ENCODE data around the gene ELMOD1. TPM values are rescaled to one million over a fixed set of nuclear protein-coding genes. Genes with fewer than 3 reads are reported as not detected.

The ELMOD1 gene
- total RNA-seq: 1 to 10 TPM in 2 of 6 donors, under 1 TPM in 2, not detected in 2; 0.15 to 2.3 (median 0.81) TPM

DNA sequence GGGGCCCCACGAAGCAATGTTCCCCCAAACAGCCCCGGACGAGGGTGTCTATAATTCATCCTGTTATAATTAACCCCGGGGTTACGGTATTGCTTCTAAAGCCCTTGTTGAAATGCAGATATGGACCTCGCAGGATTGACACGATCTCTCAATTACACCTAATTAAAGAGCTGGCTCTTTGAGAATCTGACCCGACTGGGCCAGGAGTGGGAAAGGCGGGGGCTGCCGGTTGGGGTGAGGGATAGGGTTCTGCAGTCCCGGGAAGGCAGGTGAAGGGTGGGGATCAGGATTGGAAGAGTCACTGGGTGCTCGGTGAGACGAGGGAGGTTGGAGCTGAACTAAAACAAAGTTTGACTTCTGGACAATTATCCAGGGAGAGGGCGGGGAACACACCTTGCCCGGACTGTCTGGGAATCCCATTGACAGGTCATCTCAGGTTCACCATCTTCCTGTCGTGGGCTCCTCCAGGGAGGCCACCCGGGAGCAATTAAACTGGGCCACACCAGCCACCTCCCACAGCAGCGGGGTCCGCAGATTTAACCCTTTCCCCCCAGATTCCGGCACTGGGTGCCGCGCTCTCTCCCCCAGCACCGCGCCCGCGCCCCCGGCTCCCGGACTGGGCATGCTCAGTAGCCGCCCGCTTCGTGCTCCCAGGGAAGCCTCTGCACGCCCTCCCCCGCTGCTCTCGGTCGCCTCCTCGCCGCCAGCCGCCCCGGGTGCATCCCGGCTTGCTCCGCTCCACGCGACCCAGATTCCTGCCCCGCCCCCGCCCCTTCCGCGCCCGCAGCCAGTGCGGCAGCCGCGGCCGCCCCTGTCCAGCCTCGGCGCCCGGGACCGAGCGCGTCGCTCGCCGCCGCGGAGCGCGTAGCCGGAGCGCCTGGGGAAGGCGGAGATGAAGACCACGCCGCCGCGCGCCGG lies at the start of gene ELMOD1:
Gene ELMOD1 (plus strand): TSS at position 688 of the 918 bp plus-strand sequence. CDS start 27,043 bp downstream, outside the sequence.
- Histone ChIP-seq H3K4me3 (peak within 1 kb of the TSS in 3 of 4 donors; percentile 53 to 64 (median 60)), H3K27me3 (peaks cover 0 to 25% (median 16%) of the 10 kb centered on the region in 4 donors), H3K27ac (no peak within 1 kb of the TSS), H3K4me1 (peaks cover 15 to 26% (median 21%) of the 10 kb centered on the region in 4 donors), H3K9me3 (no peaks in the 10 kb centered on the region), H3K36me3 (no peaks in the 10 kb centered on the region)
- DNase-seq (peak in 1 of 2 donors; percentile 91), ATAC-seq (ENCODE audit: low FRiP score in 2 of 2) (peak; percentile 81 to 90)
- 1 to 2% methylated on average over 13 to 30 of the region's 74 CpGs for WGBS, 2 donors
- TF ChIP-seq, protein P1, sequence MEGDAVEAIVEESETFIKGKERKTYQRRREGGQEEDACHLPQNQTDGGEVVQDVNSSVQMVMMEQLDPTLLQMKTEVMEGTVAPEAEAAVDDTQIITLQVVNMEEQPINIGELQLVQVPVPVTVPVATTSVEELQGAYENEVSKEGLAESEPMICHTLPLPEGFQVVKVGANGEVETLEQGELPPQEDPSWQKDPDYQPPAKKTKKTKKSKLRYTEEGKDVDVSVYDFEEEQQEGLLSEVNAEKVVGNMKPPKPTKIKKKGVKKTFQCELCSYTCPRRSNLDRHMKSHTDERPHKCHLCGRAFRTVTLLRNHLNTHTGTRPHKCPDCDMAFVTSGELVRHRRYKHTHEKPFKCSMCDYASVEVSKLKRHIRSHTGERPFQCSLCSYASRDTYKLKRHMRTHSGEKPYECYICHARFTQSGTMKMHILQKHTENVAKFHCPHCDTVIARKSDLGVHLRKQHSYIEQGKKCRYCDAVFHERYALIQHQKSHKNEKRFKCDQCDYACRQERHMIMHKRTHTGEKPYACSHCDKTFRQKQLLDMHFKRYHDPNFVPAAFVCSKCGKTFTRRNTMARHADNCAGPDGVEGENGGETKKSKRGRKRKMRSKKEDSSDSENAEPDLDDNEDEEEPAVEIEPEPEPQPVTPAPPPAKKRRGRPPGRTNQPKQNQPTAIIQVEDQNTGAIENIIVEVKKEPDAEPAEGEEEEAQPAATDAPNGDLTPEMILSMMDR (IDR thresholded peaks at IDR 0.05): peak in 1 of 6 experiments; percentile 22
- TF ChIP-seq EP300 (IDR thresholded peaks at IDR 0.05): no peak
- TF ChIP-seq POLR2A (IDR thresholded peaks at IDR 0.05): no peak

DNA sequence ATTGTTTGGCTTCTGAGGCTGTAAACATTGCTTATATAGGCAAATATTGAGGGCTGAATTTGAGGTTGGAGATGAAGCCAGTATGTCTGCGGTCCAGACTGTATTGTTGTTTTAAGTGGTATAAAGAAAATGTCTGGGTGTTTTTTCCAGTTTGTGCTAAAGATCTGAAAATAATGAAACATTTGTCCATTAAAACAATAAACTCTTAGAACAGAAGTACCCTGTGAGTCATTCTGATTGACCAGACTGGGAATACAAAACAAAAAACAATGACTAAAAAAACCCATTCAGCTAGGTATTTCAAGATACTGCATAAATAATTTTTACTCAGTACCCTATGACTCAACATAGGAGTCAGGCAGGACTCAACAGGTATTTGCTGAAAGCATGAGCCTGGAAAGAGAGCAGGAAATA lies 45.8 kb upstream of the ELMOD1 start:
- ATAC-seq (ENCODE audit: low FRiP score in 2 of 2) (no peak), DNase-seq (no peak)
- peaks cover 0 to 11% (median under 1%) of the 10 kb centered on the region in 4 donors for H3K4me1 ChIP-seq
- no peak overlapping the region for H3K4me3 ChIP-seq
- WGBS, 2 donors: 80 to 85% methylated on average over 1 of the region's 1 CpG
- no peak overlapping the region for H3K27ac ChIP-seq
- TF ChIP-seq POLR2AphosphoS5 (IDR thresholded peaks at IDR 0.05) (no peak), EP300 (IDR thresholded peaks at IDR 0.05) (no peak), POLR2A (IDR thresholded peaks at IDR 0.05) (no peak)
- TF ChIP-seq, protein P1 (IDR thresholded peaks at IDR 0.05): no peak
- no peaks in the 10 kb centered on the region for H3K9me3 ChIP-seq
- H3K36me3 ChIP-seq: peaks cover 0 to 9% (median 0%) of the 10 kb centered on the region in 4 donors
- no peaks in the 10 kb centered on the region for H3K27me3 ChIP-seq

DNA sequence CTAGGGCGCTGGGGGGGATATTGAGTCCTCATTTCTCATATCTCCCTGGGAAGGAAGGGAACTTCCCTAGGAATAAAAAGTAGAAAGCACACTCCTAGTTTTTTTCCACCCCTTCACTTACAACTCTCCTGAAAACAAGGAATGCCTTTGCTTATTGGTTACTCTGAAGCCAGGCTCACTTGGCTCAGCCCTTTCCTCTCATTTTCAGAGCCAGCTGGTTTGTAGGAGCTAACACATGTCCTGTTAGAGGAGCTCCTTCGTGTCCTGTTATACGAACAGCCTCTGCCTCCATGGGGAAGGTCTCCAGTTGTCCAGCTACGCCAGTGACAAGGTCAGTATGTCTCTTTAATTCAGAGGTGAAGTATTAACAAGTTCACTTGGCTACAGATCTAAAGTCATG lies 43.0 kb upstream of the ELMOD1 start:
- ATAC-seq (ENCODE audit: low FRiP score in 2 of 2): no peak
- DNase-seq: no peak
- H3K9me3 ChIP-seq: no peaks in the 10 kb centered on the region
- H3K4me3 ChIP-seq: no peak overlapping the region
- no peak for TF ChIP-seq POLR2AphosphoS5 (IDR thresholded peaks at IDR 0.05)
- TF ChIP-seq, protein P1 (IDR thresholded peaks at IDR 0.05): no peak
- no peak for TF ChIP-seq POLR2A (IDR thresholded peaks at IDR 0.05)
- no peak for TF ChIP-seq EP300 (IDR thresholded peaks at IDR 0.05)
- H3K27me3 ChIP-seq: no peaks in the 10 kb centered on the region
- peaks cover 0 to 17% (median 4%) of the 10 kb centered on the region in 4 donors for H3K4me1 ChIP-seq
- peaks cover 0 to 33% (median 0%) of the 10 kb centered on the region in 4 donors for H3K36me3 ChIP-seq
- 70 to 89% methylated on average over 4 of the region's 4 CpGs for WGBS, 2 donors
- no peak overlapping the region for H3K27ac ChIP-seq

DNA sequence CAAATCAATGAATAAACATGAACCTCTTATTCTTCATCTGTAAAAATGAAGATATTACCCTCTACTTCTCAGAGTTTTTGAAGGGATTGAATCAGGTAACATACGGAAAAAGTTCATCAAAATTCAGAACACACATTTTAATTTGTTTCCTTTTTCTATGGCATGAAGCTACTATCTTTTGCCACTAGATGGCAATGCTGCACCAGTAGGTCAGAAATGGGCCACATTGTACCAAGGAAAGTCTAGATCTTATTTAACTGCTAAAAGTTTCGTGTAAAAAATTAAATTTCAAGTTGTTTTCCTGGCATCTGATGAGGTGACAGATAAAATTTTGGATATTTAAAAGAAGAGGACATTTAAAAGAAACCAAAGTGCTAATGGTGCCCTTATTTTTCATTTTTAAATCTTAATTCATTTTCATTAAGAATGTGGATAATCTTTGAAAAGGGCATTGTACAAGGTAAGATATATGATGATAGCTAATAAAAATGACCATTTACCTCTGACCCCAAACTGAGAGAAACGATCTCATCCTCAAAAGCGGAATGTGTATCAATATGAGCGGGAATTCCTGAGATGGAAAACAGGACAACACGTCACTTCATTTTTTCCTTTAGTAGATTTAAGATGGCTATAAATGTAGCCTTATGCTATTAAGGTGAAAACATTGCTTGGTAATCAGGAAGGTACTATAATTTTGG lies 41.5 kb upstream of the ELMOD1 start:
- no peaks in the 10 kb centered on the region for H3K27me3 ChIP-seq
- no peaks in the 10 kb centered on the region for H3K9me3 ChIP-seq
- no peak for TF ChIP-seq POLR2AphosphoS5 (IDR thresholded peaks at IDR 0.05)
- TF ChIP-seq, protein P1 (IDR thresholded peaks at IDR 0.05): peak; percentile 50 to 77 (median 67)
- H3K36me3 ChIP-seq: peaks cover 0 to 47% (median 1%) of the 10 kb centered on the region in 4 donors
- ATAC-seq (ENCODE audit: low FRiP score in 2 of 2) (peak; percentile 69 to 78), DNase-seq (no peak)
- H3K4me1 ChIP-seq: peaks cover 0 to 17% (median 4%) of the 10 kb centered on the region in 4 donors
- H3K4me3 ChIP-seq: no peak overlapping the region
- H3K27ac ChIP-seq: peak overlapping the region in 1 of 4 donors; percentile 50
- WGBS, 2 donors: 59 to 64% methylated on average over 6 of the region's 6 CpGs
